A204.1 (cell line): ENCODE measurements around the gene OTUD1.

Experiments
- FAIRE-seq: peaks from 2 replicates; lab custom pipeline; 2012; peaks lifted over from hg19 to GRCh38; lab: Jason Lieb, UNC

Gene OTUD1

GRCh38 chr10:23421397-23421796 is 17.5 kb upstream of the OTUD1 start:
- FAIRE-seq = no peak

- no peak for FAIRE-seq
These were observed 16.9 kb upstream of the OTUD1 start for GRCh38 chr10:23422003-23422411.

- no peak for FAIRE-seq
These were observed 6.7 kb upstream of the OTUD1 start for GRCh38 chr10:23432166-23432565.

- FAIRE-seq = no peak
These were observed 6.2 kb upstream of the OTUD1 start for GRCh38 chr10:23432639-23433038.

- no peak for FAIRE-seq
These were observed 5.2 kb upstream of the OTUD1 start for GRCh38 chr10:23433701-23434100.

GRCh38 chr10:23435378-23435777 is 3.5 kb upstream of the OTUD1 start:
- no peak for FAIRE-seq

GRCh38 chr10:23436983-23437382 is 1.9 kb upstream of the OTUD1 start:
- no peak for FAIRE-seq

GRCh38 chr10:23437963-23438546 is 820 bp upstream of the OTUD1 start:
- FAIRE-seq = no peak

GRCh38 chr10:23439452-23439960 is 631 bp downstream of the OTUD1 start:
- no peak for FAIRE-seq

GRCh38 chr10:23439961-23440889 is 1.4 kb downstream of the OTUD1 start:
- no peak for FAIRE-seq

GRCh38 chr10:23441251-23441650 is 2.4 kb downstream of the OTUD1 start:
- FAIRE-seq = no peak

GRCh38 chr10:23442936-23443335 is 4.1 kb downstream of the OTUD1 start:
- FAIRE-seq = no peak

- no peak for FAIRE-seq
These were observed 6.7 kb downstream of the OTUD1 start for GRCh38 chr10:23445591-23445990.

- no peak for FAIRE-seq
These were observed 9.4 kb downstream of the OTUD1 start for GRCh38 chr10:23448323-23448722.

- no peak for FAIRE-seq
These were observed 10.1 kb downstream of the OTUD1 start for GRCh38 chr10:23448802-23449570.

GRCh38 chr10:23452033-23452655 is 13.3 kb downstream of the OTUD1 start:
- no peak for FAIRE-seq

- no peak for FAIRE-seq
These were observed 14.6 kb downstream of the OTUD1 start for GRCh38 chr10:23453465-23453864.

GRCh38 chr10:23457632-23458417 is 18.9 kb downstream of the OTUD1 start:
- no peak for FAIRE-seq

GRCh38 chr10:23459308-23459939 is 20.5 kb downstream of the OTUD1 start:
- no peak for FAIRE-seq

- FAIRE-seq = no peak
These were observed 22.7 kb downstream of the OTUD1 start for GRCh38 chr10:23461557-23461956.

- FAIRE-seq = no peak
These were observed 28.1 kb downstream of the OTUD1 start for GRCh38 chr10:23467012-23467411.
